H1 (cell line): ENCODE measurements around the gene CLEC12A. TPM values are rescaled to one million over a fixed set of nuclear protein-coding genes. Genes with fewer than 3 reads are reported as not detected.

Experiments used
- RBBP5 ChIP-seq: IDR thresholded peaks from 2 replicates; pipeline ENCODE4 v1.7.1; 2012; ENCODE audit warnings: low read depth, mild to moderate bottlenecking, inconsistent platforms, low read length, moderate library complexity, borderline replicate concordance
- polyA plus RNA-seq, 7 experiments: library from polyadenylated mRNA; depleted of rRNA in 3 of 7; stranded (reverse) in 5 of 7; unstranded in 2 of 7; fragments of >200 nt in 5 of 7; fragments of 200-250 nt in 2 of 7; gene quantifications; 1 replicate in 5 of 7; 2 replicates in 1 of 7; 4 replicates in 1 of 7; pipeline versions ENCODE4 v1.2.1 to v1.2.3, GENCODE V29; 2011 to 2013; ENCODE audit warnings: missing spikeins in 2 of 7, mixed read lengths in 2 of 7
- total RNA-seq: library from RNA; stranded (reverse); fragmentation: NEBNext Ultra II Directional; extraction: Animal tissue kit (Norgen Biotek cat#: 25700); gene quantifications from 2 replicates; pipeline ENCODE4 v1.2.1, GENCODE V29; 2021

Gene CLEC12A
- total and polyA plus RNA-seq, 2 of the 8 experiments (the other 6 are each of a cell fraction or from before 2014, with no cell fraction given) = not detected

- no peak for TF ChIP-seq RBBP5
Measured at GRCh38 chr12:9980126-9980525, 8.9 kb downstream of the CLEC12A start (continued).
